Activated CD4-positive, alpha-beta T cell treated with anti-CD3 and anti-CD28 coated beads, Interleukin-2, amount 50 U/mL, for 4 hours (primary cell): ENCODE measurements around the gene PPP4R4.

Source experiments
- DNase-seq, 2 experiments: peaks; one replicate each; pipeline ENCODE4 v3.0.0-alpha.2; 2020

Gene PPP4R4

GRCh38 chr14:94312481-94313246, 138.5 kb downstream of the PPP4R4 start:
- DNase-seq, result no peak

GRCh38 chr14:94313991-94314655, 140.0 kb downstream of the PPP4R4 start:
- no peak for DNase-seq

GRCh38 chr14:94314890-94315289, 140.8 kb downstream of the PPP4R4 start:
- no peak for DNase-seq

GRCh38 chr14:94316692-94317091, 142.6 kb downstream of the PPP4R4 start:
- no peak for DNase-seq

GRCh38 chr14:94317259-94317658, 143.1 kb downstream of the PPP4R4 start:
- DNase-seq, result no peak

GRCh38 chr14:94320243-94320642, 146.1 kb downstream of the PPP4R4 start:
- no peak for DNase-seq

GRCh38 chr14:94321421-94322271, 147.5 kb downstream of the PPP4R4 start:
- no peak for DNase-seq

GRCh38 chr14:94322648-94323570, 148.8 kb downstream of the PPP4R4 start, which contains the start of gene SERPINA6:
SERPINA6 (minus strand) TSS chr14:94323336; CDS start chr14:94314648, 8,688 bp downstream.
- no peak for DNase-seq

GRCh38 chr14:94328196-94328595, 154.1 kb downstream of the PPP4R4 start:
- no peak for DNase-seq
